ENCODE results near the gene MSANTD7. TPM values are rescaled to one million over a fixed set of nuclear protein-coding genes. Genes with fewer than 3 reads are reported as not detected.

MSANTD7 gene
- total and polyA plus RNA-seq, 2 donors (not counting 1 experiment from before 2014, with no cell fraction given) = 6.8 to 15.2 TPM

GRCh38 chr10:14822879-14823755, 15.0 kb upstream of the MSANTD7 start:
- ChIA-PET POLR2A (interaction anchor here (0.6 to 0.8 kb wide), 2 partner anchors 72 to 213 kb away, joined by 3 to 5 read pairs; no protein-coding TSS in a partner anchor), CTCF (interaction anchor here (0.7 to 4.4 kb wide), 51 partner anchors 9 to 626 kb away, joined by 3 to 71 read pairs (median 5); partner anchors contain the start of genes CDNF, HSPA14 and MSANTD7)
- no peak overlapping the region for H3K27ac ChIP-seq (ENCODE audit: low read length in 2 of 2)
- Mint-ChIP-seq H3K27ac (no peak overlapping the region), H3K9me3 (ENCODE audit: insufficient read depth) (no peaks in the 10 kb centered on the region), H3K4me3 (no peak overlapping the region), H3K27me3 (no peaks in the 10 kb centered on the region), H3K4me1 (peaks cover 32% of the 10 kb centered on the region)
- no peak for TF ChIP-seq EZH2 (IDR thresholded peaks at IDR 0.05; ENCODE audit: borderline replicate concordance, insufficient read depth, low read depth, low read length, poor library complexity, severe bottlenecking)
- TF ChIP-seq CTCF (IDR thresholded peaks at IDR 0.05) = peak; percentile 83
- peak overlapping the region; percentile 30 for H3K4me2 ChIP-seq (replicated peaks; ENCODE audit: low read depth, low read length, poor library complexity, severe bottlenecking)
- WGBS (ENCODE audit: insufficient coverage) = 100% methylated on average over 1 of the region's 3 CpGs
- peak; percentile 78 for ATAC-seq (ENCODE audit: low read depth)
- intact Hi-C loops (cut with micrococcal nuclease) = loop anchor here (1.0 to 5.0 kb wide), 6 partner anchors 14 to 324 kb away; no protein-coding TSS in a partner anchor
- H3K36me3 ChIP-seq (replicated peaks in 1 of 2; ENCODE audit: control extremely low read depth in 1 of 2, control insufficient read depth in 1 of 2, extremely low read depth in 1 of 2, insufficient read depth in 2 of 2, low read length in 1 of 2) = no peaks in the 10 kb centered on the region
- no peak overlapping the region for H2AFZ ChIP-seq (ENCODE audit: insufficient read depth, low read depth, low read length, poor library complexity, severe bottlenecking)
- no peak overlapping the region for H3K4me3 ChIP-seq (ENCODE audit: control extremely low read depth in 1 of 5, extremely low read depth in 1 of 5, insufficient read depth in 1 of 5, low read depth in 2 of 5, low read length in 4 of 5)
- peaks cover 0 to 7% (median 0%) of the 10 kb centered on the region in 3 donors for H3K9me3 ChIP-seq (ENCODE audit: control extremely low read depth in 1 of 3, control insufficient read depth in 2 of 3, insufficient read depth in 1 of 3, low read length in 2 of 3)
- no peaks in the 10 kb centered on the region for H4K20me1 ChIP-seq (ENCODE audit: control insufficient read depth, insufficient read depth, low read length, poor library complexity, severe bottlenecking)
- H3K27me3 ChIP-seq (replicated peaks in 1 of 4; ENCODE audit: control extremely low read depth in 1 of 4, control insufficient read depth in 3 of 4, insufficient read depth in 4 of 4, low read length in 3 of 4) = no peaks in the 10 kb centered on the region
- DNase-seq = peak; percentile 69
- no peaks in the 10 kb centered on the region for H3K79me2 ChIP-seq (ENCODE audit: control insufficient read depth, insufficient read depth, low read length)
- no peak overlapping the region for H3K9ac ChIP-seq (ENCODE audit: low read length)
- peaks cover 16 to 19% of the 10 kb centered on the region in 2 donors for H3K4me1 ChIP-seq (ENCODE audit: control insufficient read depth in 2 of 2, insufficient read depth in 2 of 2, low read length in 2 of 2)

- H3K4me3 ChIP-seq (ENCODE audit: control extremely low read depth in 1 of 5, extremely low read depth in 1 of 5, insufficient read depth in 1 of 5, low read depth in 2 of 5, low read length in 4 of 5) = no peak overlapping the region
- no peak overlapping the region for H3K27ac ChIP-seq (ENCODE audit: low read length in 2 of 2)
- TF ChIP-seq CTCF (IDR thresholded peaks at IDR 0.05) = no peak
- no peak for TF ChIP-seq EZH2 (IDR thresholded peaks at IDR 0.05; ENCODE audit: borderline replicate concordance, insufficient read depth, low read depth, low read length, poor library complexity, severe bottlenecking)
- Mint-ChIP-seq H3K4me3 (no peak overlapping the region), H3K9me3 (ENCODE audit: insufficient read depth) (no peaks in the 10 kb centered on the region), H3K27me3 (no peaks in the 10 kb centered on the region), H3K4me1 (peaks cover 32% of the 10 kb centered on the region), H3K27ac (no peak overlapping the region)
- no peaks in the 10 kb centered on the region for H3K36me3 ChIP-seq (replicated peaks in 1 of 2; ENCODE audit: control extremely low read depth in 1 of 2, control insufficient read depth in 1 of 2, extremely low read depth in 1 of 2, insufficient read depth in 2 of 2, low read length in 1 of 2)
- H3K79me2 ChIP-seq (ENCODE audit: control insufficient read depth, insufficient read depth, low read length) = no peaks in the 10 kb centered on the region
- ATAC-seq (ENCODE audit: low read depth) (no peak), DNase-seq (no peak)
- CTCF ChIA-PET = interaction anchor here (0.7 to 4.4 kb wide), 31 partner anchors 13 to 619 kb away, joined by 3 to 71 read pairs (median 7); partner anchors contain the start of genes CDNF, HSPA14 and MSANTD7
- H2AFZ ChIP-seq (ENCODE audit: insufficient read depth, low read depth, low read length, poor library complexity, severe bottlenecking) = no peak overlapping the region
- H3K4me2 ChIP-seq (replicated peaks; ENCODE audit: low read depth, low read length, poor library complexity, severe bottlenecking) = no peak overlapping the region
- H3K9me3 ChIP-seq (ENCODE audit: control extremely low read depth in 1 of 3, control insufficient read depth in 2 of 3, insufficient read depth in 1 of 3, low read length in 2 of 3) = peaks cover 0 to 7% (median 0%) of the 10 kb centered on the region in 3 donors
- no peak overlapping the region for H3K9ac ChIP-seq (ENCODE audit: low read length)
- H4K20me1 ChIP-seq (ENCODE audit: control insufficient read depth, insufficient read depth, low read length, poor library complexity, severe bottlenecking) = no peaks in the 10 kb centered on the region
- 100% methylated on average over 2 of the region's 3 CpGs for WGBS (ENCODE audit: insufficient coverage)
- POLR2A ChIA-PET = no interaction called here
- intact Hi-C loops (cut with micrococcal nuclease) = loop anchor here (1.0 to 5.0 kb wide), 6 partner anchors 13 to 325 kb away; no protein-coding TSS in a partner anchor
- no peaks in the 10 kb centered on the region for H3K27me3 ChIP-seq (replicated peaks in 1 of 4; ENCODE audit: control extremely low read depth in 1 of 4, control insufficient read depth in 3 of 4, insufficient read depth in 4 of 4, low read length in 3 of 4)
- peaks cover 16 to 19% of the 10 kb centered on the region in 2 donors for H3K4me1 ChIP-seq (ENCODE audit: control insufficient read depth in 2 of 2, insufficient read depth in 2 of 2, low read length in 2 of 2)
Measured at GRCh38 chr10:14823966-14824365, 14.1 kb upstream of the MSANTD7 start.

Measured in B cell (primary cell).